Tibial nerve (tissue), 4 donors: ENCODE measurements around the gene ZNRF3. TPM values are rescaled to one million over a fixed set of nuclear protein-coding genes. Genes with fewer than 3 reads are reported as not detected.

Experiments
- DNase-seq, 2 donors: peaks; one replicate each; pipeline ENCODE4 v3.0.0-alpha.2; 2019; ENCODE audit warnings: low spot score in 2 of 2
- H3K27ac ChIP-seq, 4 donors: fragments of 200-600 bp; sonication (generic) in 3 of 4; one replicate each; pipeline ENCODE4 v1.5.1; 2017 to 2019; ENCODE audit warnings: mild to moderate bottlenecking in 1 of 4
- H3K27me3 ChIP-seq, 2 donors: fragments of 200-600 bp; sonication (generic) in 1 of 2; one replicate each; pipeline versions ENCODE4 v1.5.1 to v1.6.0; 2017 to 2019
- H3K36me3 ChIP-seq, 3 donors: fragments of 200-600 bp; sonication (generic); one replicate each; pipeline ENCODE4 v1.5.1; 2018 to 2019
- H3K4me1 ChIP-seq, 4 donors: fragments of 200-600 bp; sonication (generic) in 3 of 4; one replicate each; pipeline ENCODE4 v1.5.1; 2017 to 2019
- H3K4me3 ChIP-seq, 4 donors: fragments of 200-600 bp; sonication (generic) in 3 of 4; one replicate each; pipeline ENCODE4 v1.5.1; 2017 to 2019; ENCODE audit warnings: mild to moderate bottlenecking in 1 of 4, moderate library complexity in 1 of 4
- H3K9me3 ChIP-seq, 4 donors: fragments of 200-600 bp; sonication (generic) in 3 of 4; one replicate each; pipeline ENCODE4 v1.5.1; 2017 to 2019
- CTCF ChIP-seq, 5 experiments: fragments of 200-600 bp in 3 of 5; fragments of 450-650 bp in 2 of 5; sonication (generic) in 3 of 5; IDR thresholded peaks; one replicate each; pipeline ENCODE4 v1.5.1; 2016 to 2019; ENCODE audit warnings: antibody characterized with exemption in 5 of 5, mild to moderate bottlenecking in 3 of 5, moderate library complexity in 2 of 5
- EP300 ChIP-seq, 2 donors: sonication (generic); formaldehyde crosslinking; IDR thresholded peaks; one replicate each; pipeline ENCODE4 v1.6.1; 2017; ENCODE audit warnings: antibody characterized with exemption in 2 of 2, mild to moderate bottlenecking in 1 of 2
- POLR2A ChIP-seq, 2 donors: fragments of 450-650 bp; IDR thresholded peaks; one replicate each; pipeline ENCODE4 v1.6.1; 2017; ENCODE audit warnings: antibody characterized with exemption in 2 of 2, mild to moderate bottlenecking in 2 of 2, moderate library complexity in 2 of 2
- whole genome bisulfite sequencing, 2 donors: methylation state at CpG; one replicate each; pipeline ENCODE4 v1.1.5; 2018; 5-methylcytosine and 5-hydroxymethylcytosine counted together
- total RNA-seq, 4 donors: library from RNA; depleted of rRNA; stranded (reverse); fragments of >200 nt; gene quantifications; one replicate each; pipeline ENCODE4 v1.1.0, GENCODE V29; 2016

ZNRF3 gene
- total RNA-seq, 4 donors from 2014 or later = 18.0 to 37.9 (median 23.5) TPM

DNA sequence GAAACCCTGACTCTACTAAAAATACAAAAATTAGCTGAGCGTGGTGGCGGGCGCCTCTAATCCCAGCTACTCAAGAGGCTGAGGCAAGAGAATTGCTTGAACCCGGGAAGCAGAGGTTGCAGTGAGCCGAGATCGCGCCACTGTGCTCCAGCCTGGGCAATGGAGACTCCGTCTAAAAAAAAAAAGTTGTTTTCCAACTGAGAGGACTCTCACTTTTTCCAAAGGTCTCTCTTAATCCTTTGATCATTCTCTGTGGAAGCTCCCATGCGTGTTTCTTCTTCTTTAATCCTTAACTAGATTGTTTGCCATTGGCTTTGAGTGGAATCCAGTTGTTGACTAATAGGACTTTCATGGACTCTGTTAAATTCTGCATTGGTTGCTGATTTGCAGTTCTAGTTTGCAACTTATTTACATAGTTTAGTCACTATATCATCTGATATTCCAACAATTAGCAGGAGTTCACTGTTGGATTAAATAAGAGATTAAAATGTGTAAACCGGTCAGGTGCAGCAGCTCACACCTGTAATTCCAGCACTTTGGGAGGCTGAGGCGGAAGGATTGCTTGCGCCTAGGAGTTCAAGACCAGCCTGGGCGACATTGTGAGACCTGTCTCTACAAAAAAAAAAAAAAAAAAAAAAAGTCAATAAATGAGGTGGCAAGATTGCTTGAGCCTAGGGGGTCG lies 98.6 kb downstream of the ZNRF3 start:
- H3K4me3 ChIP-seq = no peak overlapping the region
- 96% methylated on average over 14 of the region's 14 CpGs for WGBS, 2 donors
- no peaks in the 10 kb centered on the region for H3K27me3 ChIP-seq
- H3K27ac ChIP-seq = no peak overlapping the region
- peaks cover 0 to 8% (median 0%) of the 10 kb centered on the region in 4 donors for H3K9me3 ChIP-seq
- no peak for TF ChIP-seq CTCF (IDR thresholded peaks at IDR 0.05)
- TF ChIP-seq POLR2A (IDR thresholded peaks at IDR 0.05) = no peak
- TF ChIP-seq EP300 (IDR thresholded peaks at IDR 0.05) = no peak
- peaks cover 0 to 47% (median 9%) of the 10 kb centered on the region in 4 donors for H3K4me1 ChIP-seq
- peaks cover 0 to 3% (median 0%) of the 10 kb centered on the region in 3 donors for H3K36me3 ChIP-seq
- DNase-seq = no peak

DNA sequence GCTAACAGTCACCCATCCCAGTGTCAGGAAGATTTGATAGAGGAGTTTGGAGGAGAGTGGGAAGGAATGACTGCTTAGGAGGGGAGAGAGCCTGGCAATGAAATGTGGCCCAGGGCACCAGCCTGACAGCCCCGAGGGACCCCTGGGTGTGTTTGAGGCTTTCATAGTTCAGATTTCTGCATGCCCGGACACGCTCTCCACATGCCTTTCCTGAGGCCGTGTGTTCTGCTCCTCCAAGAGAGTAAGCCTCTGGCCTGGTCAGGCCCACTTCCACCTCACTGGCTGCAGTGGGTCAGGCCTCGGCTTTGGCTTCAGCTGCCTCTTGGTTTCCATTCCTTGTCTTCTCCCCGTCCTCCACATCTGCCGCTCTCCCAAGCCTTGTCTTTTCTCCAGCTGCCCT lies 99.8 kb downstream of the ZNRF3 start:
- peaks cover 0 to 15% (median 0%) of the 10 kb centered on the region in 3 donors for H3K36me3 ChIP-seq
- TF ChIP-seq EP300 (IDR thresholded peaks at IDR 0.05) (no peak), POLR2A (IDR thresholded peaks at IDR 0.05) (no peak), CTCF (IDR thresholded peaks at IDR 0.05) (no peak)
- H3K4me3 ChIP-seq = no peak overlapping the region
- peaks cover 0 to 36% (median 4%) of the 10 kb centered on the region in 4 donors for H3K4me1 ChIP-seq
- H3K27ac ChIP-seq = no peak overlapping the region
- H3K9me3 ChIP-seq = peaks cover 0 to 8% (median 0%) of the 10 kb centered on the region in 4 donors
- 85 to 86% methylated on average over 7 of the region's 7 CpGs for WGBS, 2 donors
- H3K27me3 ChIP-seq = no peaks in the 10 kb centered on the region
- no peak for DNase-seq

DNA sequence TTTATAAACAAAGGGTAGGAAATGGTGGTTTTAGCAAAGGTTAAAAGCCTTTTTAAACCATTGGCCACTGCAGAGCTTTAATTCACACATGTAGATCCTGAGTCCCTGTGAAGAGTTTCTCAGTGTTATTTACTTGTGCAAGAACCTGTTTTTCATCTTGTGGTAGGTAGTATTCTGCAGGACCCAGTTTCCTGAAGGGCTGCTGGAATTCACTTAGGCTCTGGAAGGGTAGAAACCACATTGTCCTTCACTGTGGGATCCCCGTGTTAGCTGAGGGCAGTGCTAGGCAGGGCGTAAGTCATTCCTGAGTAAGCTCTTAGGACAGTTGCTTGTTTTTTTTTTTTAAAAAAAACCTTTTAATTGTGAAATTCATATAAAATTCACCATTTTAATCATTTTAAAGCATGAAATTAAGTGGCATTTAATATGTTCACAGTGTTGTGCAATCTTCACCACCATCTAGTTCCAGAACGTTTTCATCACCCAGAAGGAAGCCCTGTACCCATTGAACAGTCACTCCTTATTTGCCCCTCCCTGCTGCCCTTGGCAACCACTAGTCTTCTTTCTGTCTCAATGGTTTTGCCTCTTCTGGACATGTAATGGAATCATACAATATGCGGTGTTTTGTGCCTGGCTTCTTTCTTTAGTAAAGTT lies 100.5 kb downstream of the ZNRF3 start:
- WGBS, 2 donors = 71 to 79% methylated on average over 4 of the region's 4 CpGs
- H3K4me3 ChIP-seq = no peak overlapping the region
- no peaks in the 10 kb centered on the region for H3K27me3 ChIP-seq
- no peak for DNase-seq
- no peak overlapping the region for H3K27ac ChIP-seq
- TF ChIP-seq POLR2A (IDR thresholded peaks at IDR 0.05) = no peak
- no peak for TF ChIP-seq CTCF (IDR thresholded peaks at IDR 0.05)
- H3K4me1 ChIP-seq = peaks cover 0 to 34% (median 3%) of the 10 kb centered on the region in 4 donors
- H3K36me3 ChIP-seq = peaks cover 0 to 20% (median 0%) of the 10 kb centered on the region in 3 donors
- peaks cover 0 to 8% (median 0%) of the 10 kb centered on the region in 4 donors for H3K9me3 ChIP-seq

- WGBS, 2 donors = 73 to 80% methylated on average over 6 of the region's 6 CpGs
- DNase-seq = no peak
- no peak overlapping the region for H3K4me3 ChIP-seq
- peaks cover 0 to 33% (median 0%) of the 10 kb centered on the region in 4 donors for H3K4me1 ChIP-seq
- peaks cover 0 to 21% (median 0%) of the 10 kb centered on the region in 3 donors for H3K36me3 ChIP-seq
- peaks cover 0 to 8% (median 0%) of the 10 kb centered on the region in 4 donors for H3K9me3 ChIP-seq
- no peaks in the 10 kb centered on the region for H3K27me3 ChIP-seq
- no peak for TF ChIP-seq POLR2A (IDR thresholded peaks at IDR 0.05)
- H3K27ac ChIP-seq = no peak overlapping the region
Measured at GRCh38 chr22:28984482-28985158, 101.2 kb downstream of the ZNRF3 start.

DNA sequence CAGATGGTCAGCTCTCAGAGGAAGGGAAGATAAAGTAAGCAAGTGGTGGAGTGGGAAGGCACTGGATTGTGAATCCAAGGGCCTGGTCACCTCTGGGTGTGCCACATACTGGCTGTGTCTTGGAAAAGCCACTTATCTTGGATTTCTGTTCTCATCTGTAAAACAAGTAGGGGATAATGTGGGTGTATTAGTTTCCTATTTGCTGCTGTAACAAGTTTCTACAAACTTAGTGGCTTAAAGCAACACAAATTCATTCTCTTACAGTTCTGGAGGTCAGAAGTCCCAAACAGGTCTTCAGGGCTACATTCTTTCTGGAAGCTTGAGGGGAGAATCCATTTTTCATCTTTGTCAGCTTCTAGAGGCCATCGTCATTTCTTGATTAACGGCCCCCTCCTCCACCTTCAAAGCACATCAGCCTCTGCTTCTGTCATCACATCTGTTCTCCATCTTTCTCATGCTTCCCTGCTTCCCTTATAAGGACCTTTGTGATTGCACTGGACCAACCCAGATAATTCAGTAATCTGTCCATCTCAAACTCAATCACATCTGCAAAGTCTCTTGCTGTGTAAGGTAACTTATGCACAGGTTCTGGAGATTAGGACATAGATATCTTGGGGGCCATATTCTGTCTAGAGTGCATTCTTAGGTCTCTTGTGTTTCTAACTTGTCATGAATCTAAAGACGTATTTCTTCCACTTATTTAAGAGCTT lies 102.4 kb downstream of the ZNRF3 start:
- 91% methylated on average over 3 of the region's 3 CpGs for WGBS, 2 donors
- DNase-seq = no peak
- Histone ChIP-seq H3K4me3 (no peak overlapping the region), H3K9me3 (peaks cover 0 to 8% (median 0%) of the 10 kb centered on the region in 4 donors), H3K27me3 (no peaks in the 10 kb centered on the region), H3K36me3 (peaks cover 0 to 27% (median 0%) of the 10 kb centered on the region in 3 donors), H3K4me1 (peaks cover 0 to 31% (median 0%) of the 10 kb centered on the region in 4 donors), H3K27ac (no peak overlapping the region)
- TF ChIP-seq CTCF (IDR thresholded peaks at IDR 0.05) = no peak
- no peak for TF ChIP-seq POLR2A (IDR thresholded peaks at IDR 0.05)
- no peak for TF ChIP-seq EP300 (IDR thresholded peaks at IDR 0.05)
